IPS DF 4.7 (cell line): ENCODE measurements around the gene ZHX3.

Source experiments
- DNase-seq: peaks from one replicate; pipeline ENCODE4 v3.0.0-alpha.2; 2013; ENCODE audit warnings: low spot score; ENCODE audit errors: extremely low read depth

The ZHX3 gene

GRCh38 chr20:41154436-41155176 lies 162.9 kb downstream of the ZHX3 start:
- DNase-seq = no peak

GRCh38 chr20:41152108-41152757 lies 165.3 kb downstream of the ZHX3 start:
- DNase-seq = no peak

DNA sequence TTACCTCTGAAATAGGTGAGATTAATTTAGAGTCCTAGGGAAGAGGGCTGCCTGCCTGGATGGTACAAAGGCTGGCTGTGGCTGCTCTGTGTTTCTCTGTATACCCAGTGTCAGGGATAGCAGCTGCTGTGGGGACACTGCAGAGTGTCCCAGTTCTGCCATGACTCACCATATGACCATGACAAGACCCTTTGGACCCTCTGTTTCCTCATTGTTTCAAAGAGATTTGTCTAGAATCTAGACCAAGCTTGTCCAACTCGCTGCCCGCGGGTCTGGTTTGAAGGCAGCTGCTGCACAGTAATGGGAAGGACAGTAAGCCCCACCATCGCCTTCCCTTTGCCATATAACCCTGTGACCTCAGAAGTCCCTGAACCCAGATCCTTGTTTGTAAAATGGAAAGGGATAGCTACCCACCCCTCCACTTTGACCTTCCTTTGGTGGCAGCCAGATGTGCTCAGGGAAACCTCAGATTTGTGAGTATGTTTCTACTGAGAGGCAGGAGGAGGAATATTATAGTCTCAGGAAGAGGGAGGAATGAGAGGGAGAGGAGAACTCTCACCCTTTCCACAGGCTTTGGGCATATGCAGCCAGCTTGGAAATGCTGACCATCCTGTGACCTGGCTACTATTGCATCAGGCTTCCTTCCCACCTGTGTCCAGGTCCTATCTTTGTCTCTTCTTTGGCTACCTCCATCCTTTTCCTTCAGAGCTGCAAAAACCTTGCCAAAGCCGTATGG lies 166.2 kb downstream of the ZHX3 start:
- DNase-seq = no peak

DNA sequence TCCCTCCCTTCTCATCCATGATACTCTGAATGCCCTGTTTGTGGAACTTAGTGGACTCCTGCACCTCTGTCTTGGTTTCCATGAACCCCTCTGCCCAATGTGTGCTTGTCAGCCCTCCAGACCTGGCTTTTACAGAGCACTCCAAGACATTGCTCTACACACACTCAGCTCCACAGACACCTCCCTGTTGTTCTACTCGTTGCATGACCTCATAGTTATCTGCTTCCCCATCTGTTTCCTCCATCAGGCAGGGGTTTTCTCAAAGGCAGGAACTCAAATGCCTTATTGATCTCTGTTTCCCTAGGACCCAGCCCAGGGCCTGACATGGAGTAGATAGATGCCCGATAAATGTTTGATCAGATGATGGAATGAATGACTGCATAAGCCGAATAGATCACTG lies 166.9 kb downstream of the ZHX3 start:
- DNase-seq = no peak

DNA sequence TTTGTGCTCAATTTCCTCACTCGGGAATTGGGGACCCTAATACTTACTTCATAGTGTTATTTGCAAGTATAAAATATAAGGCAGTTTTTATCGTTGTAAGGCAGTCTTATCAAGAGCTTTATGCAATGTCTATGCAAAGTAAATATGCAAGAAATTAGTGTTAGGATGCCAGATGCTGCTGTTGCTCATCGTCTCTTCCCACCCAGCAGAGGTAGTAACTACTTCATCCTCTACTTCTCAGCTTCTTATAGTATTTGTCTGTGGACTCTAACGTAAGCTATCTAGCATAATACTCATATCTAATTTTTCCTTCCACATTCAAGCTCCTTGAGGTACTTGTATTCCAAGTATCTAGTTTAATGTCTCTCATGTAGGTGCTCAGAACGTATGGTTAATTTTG lies 168.6 kb downstream of the ZHX3 start:
- DNase-seq = no peak

GRCh38 chr20:41147767-41148191 lies 169.8 kb downstream of the ZHX3 start:
- DNase-seq = no peak

DNA sequence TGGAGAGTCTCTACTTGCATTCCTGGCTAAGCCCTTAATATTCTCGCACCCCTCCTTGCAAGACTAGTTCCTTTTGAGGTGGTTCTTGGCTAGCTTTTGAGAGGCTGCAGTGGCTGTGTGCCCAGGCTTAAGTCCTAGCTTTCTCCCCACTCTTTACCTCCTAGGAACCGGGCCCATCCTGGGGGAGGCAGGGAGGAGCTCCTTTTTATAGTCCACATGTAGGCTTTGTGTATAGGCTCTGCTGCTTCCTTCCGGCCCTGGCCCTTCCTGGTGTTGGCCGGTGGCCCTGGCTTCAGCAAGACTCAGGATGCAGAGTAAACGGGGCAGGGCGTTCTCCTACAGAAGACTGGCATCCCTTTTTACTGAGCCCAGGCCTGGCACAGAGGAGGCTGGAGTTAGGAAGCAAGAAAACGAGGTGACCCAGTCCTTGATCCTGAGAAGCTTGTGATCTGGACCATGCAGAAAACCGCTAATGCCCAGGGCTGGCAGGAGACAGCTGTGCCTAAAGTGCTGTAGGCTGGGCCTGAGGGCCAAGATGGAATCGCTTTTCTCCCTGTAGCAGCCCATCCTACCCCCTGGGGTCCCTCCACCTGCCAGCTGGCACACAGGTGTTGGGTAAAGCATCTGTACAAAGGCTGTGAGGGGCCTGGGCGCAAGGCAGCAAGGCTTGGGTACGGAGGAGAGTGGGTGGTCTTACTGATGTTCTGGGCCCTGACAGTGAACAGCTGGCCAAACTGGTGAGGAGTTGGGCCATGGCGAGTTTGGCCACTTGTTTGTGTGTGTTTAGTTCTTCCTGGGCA lies 171.5 kb downstream of the ZHX3 start:
- no peak for DNase-seq

GRCh38 chr20:41145317-41145716 lies 172.2 kb downstream of the ZHX3 start:
- no peak for DNase-seq

- no peak for DNase-seq
These were observed 174.2 kb downstream of the ZHX3 start for GRCh38 chr20:41143354-41143753.

GRCh38 chr20:41142919-41143318 lies 174.6 kb downstream of the ZHX3 start:
- no peak for DNase-seq

DNA sequence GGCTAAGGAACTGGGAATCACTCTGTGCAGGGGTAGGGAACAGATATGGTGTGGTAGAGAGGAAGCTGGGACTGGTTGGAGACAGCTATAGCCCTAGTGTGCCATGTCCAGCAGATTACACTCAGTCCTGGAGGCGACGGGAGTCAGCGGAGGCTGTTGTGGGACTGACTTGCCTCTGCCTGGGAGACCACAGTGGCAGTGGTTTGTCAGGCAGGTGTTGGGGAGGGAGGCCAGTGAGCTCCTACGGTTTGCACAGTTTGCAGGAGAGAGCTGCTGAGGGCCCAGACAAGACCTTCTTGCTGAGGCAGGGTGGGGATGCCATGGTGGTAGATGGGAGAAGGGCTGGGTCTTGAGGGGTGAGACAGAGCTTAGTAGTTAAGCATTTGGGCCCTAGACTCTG lies 175.3 kb downstream of the ZHX3 start:
- no peak for DNase-seq

DNA sequence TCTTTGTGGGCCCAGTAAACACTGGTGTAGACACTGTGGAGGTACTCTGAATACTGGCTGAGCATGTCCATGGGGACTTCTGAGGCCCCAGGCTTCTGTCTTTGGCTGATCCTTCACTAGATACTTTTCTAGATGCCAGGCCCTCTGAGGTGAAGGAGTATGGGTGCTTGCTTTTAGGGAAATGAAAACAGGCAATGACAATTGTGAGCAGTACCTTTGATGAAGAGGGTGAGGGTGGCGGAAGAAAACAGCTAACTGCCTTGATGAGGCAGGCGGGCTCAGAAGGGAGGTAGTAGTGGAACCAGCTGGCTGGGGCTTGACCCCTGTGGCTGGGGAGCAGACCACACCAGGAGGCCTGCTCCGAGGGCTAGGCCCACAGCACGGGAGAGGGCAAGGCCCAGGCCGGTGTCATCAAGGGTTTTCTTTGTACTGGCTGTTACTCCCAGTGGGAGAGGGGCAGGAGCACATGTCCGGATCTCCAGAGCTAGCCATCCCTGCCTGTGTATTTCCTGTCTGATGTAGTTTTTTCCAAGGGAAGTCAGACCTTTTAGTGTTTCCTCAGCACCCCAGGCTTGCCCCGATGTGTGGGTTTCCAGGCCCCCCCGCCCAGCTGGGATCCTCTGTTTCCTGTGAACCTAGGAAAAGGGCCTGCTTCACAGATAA lies 176.2 kb downstream of the ZHX3 start:
- no peak for DNase-seq

DNA sequence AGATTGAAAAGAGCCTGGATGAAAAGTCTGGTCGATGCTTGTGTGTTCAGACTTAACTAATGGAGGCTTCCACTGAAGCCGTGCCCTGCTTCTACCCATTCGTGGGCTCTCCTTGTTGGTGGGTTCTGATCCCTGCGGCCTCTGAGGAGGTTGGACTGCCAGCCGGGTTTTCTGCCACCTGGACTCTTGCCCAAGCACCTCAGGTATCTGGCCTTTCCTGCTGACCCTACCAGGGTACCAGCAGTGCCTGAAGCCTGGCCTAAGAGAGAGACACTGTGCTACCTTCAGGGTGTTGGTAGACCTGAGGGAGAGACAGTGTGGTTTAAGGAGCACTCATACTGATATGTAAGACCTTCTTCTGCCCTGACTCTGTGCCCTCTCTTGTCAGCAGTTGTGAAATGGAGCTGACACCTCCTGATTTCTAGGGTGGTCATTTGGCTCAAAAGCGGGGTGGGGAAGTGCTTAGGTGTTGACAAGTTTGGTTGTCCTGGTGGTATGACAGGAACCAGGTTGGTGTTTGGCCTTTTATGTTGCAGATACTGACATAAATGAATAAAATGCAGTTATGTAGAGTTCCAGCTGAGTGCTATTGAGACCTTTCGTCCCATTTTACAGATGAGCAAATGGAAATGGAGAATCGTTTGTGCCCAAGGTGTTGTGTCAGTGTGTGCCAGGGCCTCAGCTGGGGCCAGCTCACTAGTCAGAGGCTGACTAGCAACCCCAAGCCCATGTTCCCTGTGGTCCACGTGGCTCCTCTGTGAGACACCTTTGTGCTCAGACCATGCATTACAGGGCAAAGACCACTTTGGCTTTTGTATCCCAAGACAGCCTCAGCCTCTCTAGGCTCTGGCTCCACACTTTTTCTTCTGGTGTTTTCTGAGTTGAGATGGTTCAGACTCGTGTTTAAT lies 177.1 kb downstream of the ZHX3 start:
- DNase-seq = no peak

DNA sequence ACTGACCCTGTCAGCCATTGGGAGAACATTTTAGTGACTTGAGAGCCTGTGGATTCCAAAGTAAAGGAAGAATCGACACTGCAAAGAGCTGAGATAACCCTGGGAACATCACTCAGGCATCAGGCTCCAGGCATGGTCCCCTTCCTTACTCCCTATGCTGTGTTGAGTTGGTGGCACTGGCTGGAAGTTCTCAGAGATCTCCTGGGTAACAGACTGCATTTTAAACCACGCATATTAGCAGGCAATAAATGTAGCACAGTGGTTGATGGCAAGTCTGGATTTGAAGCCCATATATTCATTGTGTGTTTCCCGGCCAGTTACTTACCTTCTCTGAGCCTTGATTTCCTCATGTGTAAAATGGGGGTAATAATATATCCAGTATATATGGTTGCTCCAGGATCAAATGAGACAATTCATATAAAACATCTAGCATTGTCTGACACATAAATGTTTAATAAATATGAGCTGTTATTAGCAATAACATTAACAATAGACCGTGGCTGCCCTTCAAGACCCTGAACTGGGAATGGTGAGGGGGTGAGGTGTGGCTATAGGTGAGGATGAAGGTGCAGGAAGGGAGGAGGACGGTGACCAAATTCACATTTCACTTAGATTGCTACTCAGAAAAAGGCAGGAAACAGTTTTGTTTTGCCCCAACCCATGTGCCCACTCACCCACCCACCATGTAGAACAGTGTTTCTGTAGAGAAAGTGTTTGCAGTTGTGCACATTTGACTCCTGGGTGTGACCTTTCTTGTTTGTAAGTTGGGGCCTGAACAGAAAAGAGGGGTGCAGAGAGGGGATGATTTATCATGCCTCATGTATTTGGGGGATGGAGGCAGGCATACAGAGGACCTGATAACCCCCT lies 178.1 kb downstream of the ZHX3 start:
- no peak for DNase-seq

DNA sequence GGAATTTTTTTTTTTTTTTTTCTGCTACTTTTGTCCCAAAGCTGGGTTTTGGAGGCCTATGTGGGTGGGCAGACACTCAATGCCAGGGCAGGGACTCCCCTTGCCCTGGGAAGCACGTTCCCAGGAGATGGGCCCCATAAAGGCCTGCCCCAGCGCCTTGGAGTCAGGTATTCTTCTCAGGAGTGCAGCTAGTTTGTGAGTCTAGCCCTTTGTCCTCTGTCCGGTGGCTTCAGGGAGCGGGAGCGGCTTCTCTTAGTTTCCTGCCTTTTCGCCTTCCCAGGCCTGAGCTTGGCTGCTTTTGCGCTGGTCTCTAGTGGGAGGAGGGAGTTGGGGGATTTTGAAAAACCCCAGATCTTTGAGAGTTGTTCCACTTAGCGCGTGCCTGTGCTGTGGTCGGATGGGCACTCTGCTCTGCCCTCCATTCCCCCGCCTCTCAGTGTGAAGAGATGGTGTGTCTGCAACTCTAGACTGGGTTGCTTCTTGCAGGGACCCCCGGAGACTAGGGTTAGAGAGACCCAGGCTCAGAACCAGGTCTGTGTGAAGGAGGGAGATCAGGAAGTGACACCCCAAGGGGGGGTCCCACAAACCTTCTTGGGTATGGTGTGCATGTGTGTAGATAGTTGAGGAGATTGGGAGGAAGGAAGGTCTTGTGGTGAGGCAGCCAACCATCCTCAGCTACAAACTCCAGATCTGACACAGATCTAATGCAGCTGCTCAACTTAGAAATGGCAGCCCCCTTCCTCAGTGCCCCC lies 178.9 kb downstream of the ZHX3 start:
- no peak for DNase-seq

GRCh38 chr20:41137614-41138474 lies 179.7 kb downstream of the ZHX3 start:
- DNase-seq = no peak
